ENCODE results near the gene BCR.

Gene BCR

GRCh38 chr22:23287136-23288095 lies 107.1 kb downstream of the BCR start:
- Histone ChIP-seq H3K79me1 (ENCODE audit: low read length) (peaks cover 7% of the 10 kb centered on the region), H3K9ac (ENCODE audit: low read length) (no peak overlapping the region), H4K8ac (ENCODE audit: low read depth, low read length) (no peak overlapping the region), H3K27me3 (ENCODE audit: insufficient read depth, low read length) (no peaks in the 10 kb centered on the region), H3K79me2 (ENCODE audit: control insufficient read depth, insufficient read depth, low read length, poor library complexity) (peaks cover 3% of the 10 kb centered on the region), H3K9me3 (ENCODE audit: insufficient read depth, low read depth, low read length) (peaks cover 2% of the 10 kb centered on the region), H3K4me3 (ENCODE audit: low read depth, low read length) (no peak overlapping the region), H3K36me3 (ENCODE audit: control insufficient read depth in 1 of 2, insufficient read depth in 2 of 2, low read length in 2 of 2) (peaks cover 83 to 89% of the 10 kb centered on the region in 2 experiments), H3K23ac (ENCODE audit: low read length) (no peak overlapping the region), H3K14ac (ENCODE audit: low read length) (no peak overlapping the region), H2BK5ac (ENCODE audit: low read depth, low read length, poor library complexity) (no peak overlapping the region), H3K4me2 (ENCODE audit: low read length) (no peak overlapping the region), H2AFZ (ENCODE audit: insufficient read depth, low read length, poor library complexity) (no peak overlapping the region), H3K4ac (ENCODE audit: low read depth, low read length) (no peak overlapping the region), H3K18ac (ENCODE audit: low read length) (no peak overlapping the region), H2BK12ac (ENCODE audit: low read length) (no peak overlapping the region), H3K4me1 (ENCODE audit: control insufficient read depth in 1 of 2, insufficient read depth in 2 of 2, low read length in 2 of 2) (peaks cover 14 to 16% of the 10 kb centered on the region in 2 experiments), H4K12ac (ENCODE audit: low read depth, low read length) (no peak overlapping the region), H2AK5ac (ENCODE audit: low read length) (no peak overlapping the region), H4K91ac (ENCODE audit: low read depth, low read length) (no peak overlapping the region), H3K27ac (ENCODE audit: low read depth, low read length) (no peak overlapping the region), H2BK120ac (ENCODE audit: insufficient read depth, low read length, poor library complexity) (no peak overlapping the region)
- no peak for DNase-seq
- no CpG with 5 or more reads among the region's 21 CpGs for WGBS (ENCODE audit: extremely low coverage, insufficient coverage, insufficient read length)

GRCh38 chr22:23288301-23289129 lies 108.2 kb downstream of the BCR start:
- Histone ChIP-seq H2BK5ac (ENCODE audit: low read depth, low read length, poor library complexity) (no peak overlapping the region), H3K14ac (ENCODE audit: low read length) (no peak overlapping the region), H2BK12ac (ENCODE audit: low read length) (no peak overlapping the region), H2BK120ac (ENCODE audit: insufficient read depth, low read length, poor library complexity) (no peak overlapping the region), H3K4ac (ENCODE audit: low read depth, low read length) (no peak overlapping the region), H3K18ac (ENCODE audit: low read length) (no peak overlapping the region), H3K4me2 (ENCODE audit: low read length) (no peak overlapping the region), H2AFZ (ENCODE audit: insufficient read depth, low read length, poor library complexity) (no peak overlapping the region), H3K27me3 (ENCODE audit: insufficient read depth, low read length) (no peaks in the 10 kb centered on the region), H3K4me1 (ENCODE audit: control insufficient read depth in 1 of 2, insufficient read depth in 2 of 2, low read length in 2 of 2) (peaks cover 22 to 24% of the 10 kb centered on the region in 2 experiments), H3K79me2 (ENCODE audit: control insufficient read depth, insufficient read depth, low read length, poor library complexity) (peaks cover 4% of the 10 kb centered on the region), H3K9ac (ENCODE audit: low read length) (no peak overlapping the region), H3K4me3 (ENCODE audit: low read depth, low read length) (no peak overlapping the region), H4K91ac (ENCODE audit: low read depth, low read length) (no peak overlapping the region), H2AK5ac (ENCODE audit: low read length) (no peak overlapping the region), H3K79me1 (ENCODE audit: low read length) (peaks cover 10% of the 10 kb centered on the region), H3K36me3 (ENCODE audit: control insufficient read depth in 1 of 2, insufficient read depth in 2 of 2, low read length in 2 of 2) (peaks cover 80 to 86% of the 10 kb centered on the region in 2 experiments), H4K12ac (ENCODE audit: low read depth, low read length) (no peak overlapping the region), H3K9me3 (ENCODE audit: insufficient read depth, low read depth, low read length) (peaks cover 2% of the 10 kb centered on the region), H3K27ac (ENCODE audit: low read depth, low read length) (no peak overlapping the region), H3K23ac (ENCODE audit: low read length) (no peak overlapping the region), H4K8ac (ENCODE audit: low read depth, low read length) (no peak overlapping the region)
- WGBS (ENCODE audit: extremely low coverage, insufficient coverage, insufficient read length) = no CpG with 5 or more reads among the region's 17 CpGs
- no peak for DNase-seq

GRCh38 chr22:23289130-23289503 lies 108.8 kb downstream of the BCR start:
- no peak overlapping the region for H2AFZ ChIP-seq (ENCODE audit: insufficient read depth, low read length, poor library complexity)
- peaks cover 78 to 83% of the 10 kb centered on the region in 2 experiments for H3K36me3 ChIP-seq (ENCODE audit: control insufficient read depth in 1 of 2, insufficient read depth in 2 of 2, low read length in 2 of 2)
- no peak overlapping the region for H3K23ac ChIP-seq (ENCODE audit: low read length)
- no peak overlapping the region for H4K8ac ChIP-seq (ENCODE audit: low read depth, low read length)
- peaks cover 5% of the 10 kb centered on the region for H3K79me2 ChIP-seq (ENCODE audit: control insufficient read depth, insufficient read depth, low read length, poor library complexity)
- no peak overlapping the region for H3K4me3 ChIP-seq (ENCODE audit: low read depth, low read length)
- WGBS (ENCODE audit: extremely low coverage, insufficient coverage, insufficient read length) = no CpG with 5 or more reads among the region's 5 CpGs
- no peak overlapping the region for H4K12ac ChIP-seq (ENCODE audit: low read depth, low read length)
- H3K9me3 ChIP-seq (ENCODE audit: insufficient read depth, low read depth, low read length) = peaks cover 2% of the 10 kb centered on the region
- no peak overlapping the region for H3K4ac ChIP-seq (ENCODE audit: low read depth, low read length)
- no peak overlapping the region for H3K18ac ChIP-seq (ENCODE audit: low read length)
- H3K9ac ChIP-seq (ENCODE audit: low read length) = no peak overlapping the region
- no peak overlapping the region for H3K4me2 ChIP-seq (ENCODE audit: low read length)
- no peak overlapping the region for H2BK120ac ChIP-seq (ENCODE audit: insufficient read depth, low read length, poor library complexity)
- peaks cover 12% of the 10 kb centered on the region for H3K79me1 ChIP-seq (ENCODE audit: low read length)
- no peak overlapping the region for H2BK5ac ChIP-seq (ENCODE audit: low read depth, low read length, poor library complexity)
- H3K27ac ChIP-seq (ENCODE audit: low read depth, low read length) = no peak overlapping the region
- no peak for DNase-seq
- no peak overlapping the region for H2BK12ac ChIP-seq (ENCODE audit: low read length)
- H3K27me3 ChIP-seq (ENCODE audit: insufficient read depth, low read length) = no peaks in the 10 kb centered on the region
- H3K14ac ChIP-seq (ENCODE audit: low read length) = no peak overlapping the region
- no peak overlapping the region for H2AK5ac ChIP-seq (ENCODE audit: low read length)
- H4K91ac ChIP-seq (ENCODE audit: low read depth, low read length) = no peak overlapping the region
- H3K4me1 ChIP-seq (ENCODE audit: control insufficient read depth in 1 of 2, insufficient read depth in 2 of 2, low read length in 2 of 2) = peaks cover 25 to 27% of the 10 kb centered on the region in 2 experiments

- Histone ChIP-seq H2AFZ (ENCODE audit: insufficient read depth, low read length, poor library complexity) (no peak overlapping the region), H3K4me2 (ENCODE audit: low read length) (no peak overlapping the region), H2AK5ac (ENCODE audit: low read length) (no peak overlapping the region), H3K27me3 (ENCODE audit: insufficient read depth, low read length) (no peaks in the 10 kb centered on the region), H3K4me1 (ENCODE audit: control insufficient read depth in 1 of 2, insufficient read depth in 2 of 2, low read length in 2 of 2) (peaks cover 25 to 27% of the 10 kb centered on the region in 2 experiments), H2BK120ac (ENCODE audit: insufficient read depth, low read length, poor library complexity) (no peak overlapping the region), H3K27ac (ENCODE audit: low read depth, low read length) (no peak overlapping the region), H2BK5ac (ENCODE audit: low read depth, low read length, poor library complexity) (no peak overlapping the region), H3K79me2 (ENCODE audit: control insufficient read depth, insufficient read depth, low read length, poor library complexity) (peaks cover 5% of the 10 kb centered on the region), H4K8ac (ENCODE audit: low read depth, low read length) (no peak overlapping the region), H3K23ac (ENCODE audit: low read length) (no peak overlapping the region), H3K14ac (ENCODE audit: low read length) (no peak overlapping the region), H3K18ac (ENCODE audit: low read length) (no peak overlapping the region), H3K4me3 (ENCODE audit: low read depth, low read length) (no peak overlapping the region), H3K4ac (ENCODE audit: low read depth, low read length) (no peak overlapping the region), H3K79me1 (ENCODE audit: low read length) (peaks cover 12% of the 10 kb centered on the region), H4K91ac (ENCODE audit: low read depth, low read length) (no peak overlapping the region), H3K9me3 (ENCODE audit: insufficient read depth, low read depth, low read length) (peaks cover 2% of the 10 kb centered on the region), H3K9ac (ENCODE audit: low read length) (no peak overlapping the region), H3K36me3 (ENCODE audit: control insufficient read depth in 1 of 2, insufficient read depth in 2 of 2, low read length in 2 of 2) (peaks cover 77 to 83% of the 10 kb centered on the region in 2 experiments), H2BK12ac (ENCODE audit: low read length) (no peak overlapping the region), H4K12ac (ENCODE audit: low read depth, low read length) (no peak overlapping the region)
- WGBS (ENCODE audit: extremely low coverage, insufficient coverage, insufficient read length) = no CpG with 5 or more reads among the region's 18 CpGs
- peak; percentile 32 to 62 for DNase-seq
Measured at GRCh38 chr22:23289851-23290724, 109.8 kb downstream of the BCR start.

Data from trophoblast cell (in vitro differentiated cells and primary cell).